ENCODE data around the gene FIP1L1.

The FIP1L1 gene

DNA sequence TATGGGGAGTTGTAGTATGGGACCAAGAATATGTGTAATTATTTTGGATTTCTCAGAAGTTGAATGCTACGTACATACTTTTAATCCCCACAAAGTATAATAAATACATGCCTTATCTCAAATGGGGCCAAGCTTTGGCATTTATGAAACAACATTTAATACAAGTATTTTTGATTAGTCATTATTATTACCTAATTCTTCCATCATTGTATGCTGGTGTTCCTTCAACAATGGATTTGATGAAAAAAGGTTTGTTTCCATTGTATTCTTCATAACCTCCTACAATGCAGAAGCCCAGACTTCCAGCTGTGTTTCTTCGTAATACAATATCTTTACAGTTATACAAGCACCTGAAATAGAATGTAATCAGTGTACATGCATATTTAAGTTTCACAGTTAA lies 83.8 kb downstream of the FIP1L1 start:
- Histone ChIP-seq H3K4me3 (ENCODE audit: low read depth, low read length, poor library complexity, severe bottlenecking) (no peak overlapping the region), H3K79me2 (ENCODE audit: insufficient read depth, low read length) (no peaks in the 10 kb centered on the region), H3K4me1 (ENCODE audit: insufficient read depth, low read length, severe bottlenecking) (no peaks in the 10 kb centered on the region), H3K9me2 (ENCODE audit: low read depth, low read length) (no peaks in the 10 kb centered on the region), H3F3A (ENCODE audit: insufficient read depth, low read length) (no peaks in the 10 kb centered on the region), H3K27ac (ENCODE audit: low read depth, low read length, poor library complexity, severe bottlenecking) (no peak overlapping the region), H3K9ac (ENCODE audit: low read length) (no peak overlapping the region), H3K27me3 (ENCODE audit: insufficient read depth, low read length) (no peaks in the 10 kb centered on the region), H2AFZ (ENCODE audit: low read length) (no peak overlapping the region), H3K36me3 (ENCODE audit: insufficient read depth, low read length) (peaks cover 64% of the 10 kb centered on the region), H4K20me1 (ENCODE audit: insufficient read depth, low read length) (no peaks in the 10 kb centered on the region), H3K9me3 (ENCODE audit: low read length) (no peaks in the 10 kb centered on the region), H3K4me2 (ENCODE audit: low read length) (no peak overlapping the region)
- TF ChIP-seq EZH2 (IDR thresholded peaks at IDR 0.05; ENCODE audit: borderline replicate concordance, low read length) (no peak), CTCF (IDR thresholded peaks at IDR 0.05; ENCODE audit: low read length) (no peak)

GRCh38 chr4:53463340-53463739 lies 85.9 kb downstream of the FIP1L1 start:
- H3K36me3 ChIP-seq (ENCODE audit: insufficient read depth, low read length), result peaks cover 47% of the 10 kb centered on the region
- H3F3A ChIP-seq (ENCODE audit: insufficient read depth, low read length), result no peaks in the 10 kb centered on the region
- no peak overlapping the region for H3K4me2 ChIP-seq (ENCODE audit: low read length)
- H2AFZ ChIP-seq (ENCODE audit: low read length), result no peak overlapping the region
- no peak overlapping the region for H3K27ac ChIP-seq (ENCODE audit: low read depth, low read length, poor library complexity, severe bottlenecking)
- no peaks in the 10 kb centered on the region for H4K20me1 ChIP-seq (ENCODE audit: insufficient read depth, low read length)
- no peaks in the 10 kb centered on the region for H3K27me3 ChIP-seq (ENCODE audit: insufficient read depth, low read length)
- no peaks in the 10 kb centered on the region for H3K9me3 ChIP-seq (ENCODE audit: low read length)
- no peaks in the 10 kb centered on the region for H3K9me2 ChIP-seq (ENCODE audit: low read depth, low read length)
- H3K4me3 ChIP-seq (ENCODE audit: low read depth, low read length, poor library complexity, severe bottlenecking), result no peak overlapping the region
- no peaks in the 10 kb centered on the region for H3K4me1 ChIP-seq (ENCODE audit: insufficient read depth, low read length, severe bottlenecking)
- no peaks in the 10 kb centered on the region for H3K79me2 ChIP-seq (ENCODE audit: insufficient read depth, low read length)
- no peak overlapping the region for H3K9ac ChIP-seq (ENCODE audit: low read length)
- no peak for TF ChIP-seq EZH2 (IDR thresholded peaks at IDR 0.05; ENCODE audit: borderline replicate concordance, low read length)
- TF ChIP-seq CTCF (IDR thresholded peaks at IDR 0.05; ENCODE audit: low read length), result no peak

DNA sequence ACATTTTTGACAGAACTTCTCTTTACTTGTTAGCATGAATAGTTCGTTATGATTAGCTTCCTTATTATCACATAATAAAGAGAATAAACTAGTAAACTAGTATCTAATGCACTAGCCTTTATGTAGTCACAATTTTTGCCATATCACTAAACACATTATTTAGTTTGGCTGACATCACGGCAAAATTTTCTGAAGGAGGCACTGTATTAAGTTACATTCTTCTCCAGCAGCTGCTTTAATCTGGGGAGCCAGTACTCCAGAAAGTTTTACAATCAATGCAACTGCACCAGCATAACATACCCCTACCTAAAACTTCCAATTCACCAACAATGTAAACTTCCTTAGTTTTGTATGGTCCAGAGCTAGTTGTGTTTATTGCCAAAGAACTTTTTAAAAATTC lies 87.8 kb downstream of the FIP1L1 start:
- no peaks in the 10 kb centered on the region for H3K9me2 ChIP-seq (ENCODE audit: low read depth, low read length)
- TF ChIP-seq EZH2 (IDR thresholded peaks at IDR 0.05; ENCODE audit: borderline replicate concordance, low read length), result no peak
- TF ChIP-seq CTCF (IDR thresholded peaks at IDR 0.05; ENCODE audit: low read length), result no peak
- H3K27me3 ChIP-seq (ENCODE audit: insufficient read depth, low read length), result no peaks in the 10 kb centered on the region
- H4K20me1 ChIP-seq (ENCODE audit: insufficient read depth, low read length), result no peaks in the 10 kb centered on the region
- peaks cover 28% of the 10 kb centered on the region for H3K36me3 ChIP-seq (ENCODE audit: insufficient read depth, low read length)
- no peak overlapping the region for H2AFZ ChIP-seq (ENCODE audit: low read length)
- no peaks in the 10 kb centered on the region for H3K9me3 ChIP-seq (ENCODE audit: low read length)
- no peak overlapping the region for H3K4me2 ChIP-seq (ENCODE audit: low read length)
- no peak overlapping the region for H3K27ac ChIP-seq (ENCODE audit: low read depth, low read length, poor library complexity, severe bottlenecking)
- no peaks in the 10 kb centered on the region for H3K4me1 ChIP-seq (ENCODE audit: insufficient read depth, low read length, severe bottlenecking)
- H3K9ac ChIP-seq (ENCODE audit: low read length), result no peak overlapping the region
- no peaks in the 10 kb centered on the region for H3K79me2 ChIP-seq (ENCODE audit: insufficient read depth, low read length)
- H3K4me3 ChIP-seq (ENCODE audit: low read depth, low read length, poor library complexity, severe bottlenecking), result no peak overlapping the region
- no peaks in the 10 kb centered on the region for H3F3A ChIP-seq (ENCODE audit: insufficient read depth, low read length)

All from OCI-LY1 (cell line).